CD4-positive, alpha-beta T cell treated with Interleukin-15 for 1 hour (primary cell): ENCODE measurements around the gene HS6ST1.
A peak's percentile ranks its signal among the peaks of the same experiment; 100 is the strongest.

ENCODE experiments used
- DNase-seq: peaks from one replicate; pipeline ENCODE4 v3.0.0-alpha.2; 2020

HS6ST1 gene

DNA sequence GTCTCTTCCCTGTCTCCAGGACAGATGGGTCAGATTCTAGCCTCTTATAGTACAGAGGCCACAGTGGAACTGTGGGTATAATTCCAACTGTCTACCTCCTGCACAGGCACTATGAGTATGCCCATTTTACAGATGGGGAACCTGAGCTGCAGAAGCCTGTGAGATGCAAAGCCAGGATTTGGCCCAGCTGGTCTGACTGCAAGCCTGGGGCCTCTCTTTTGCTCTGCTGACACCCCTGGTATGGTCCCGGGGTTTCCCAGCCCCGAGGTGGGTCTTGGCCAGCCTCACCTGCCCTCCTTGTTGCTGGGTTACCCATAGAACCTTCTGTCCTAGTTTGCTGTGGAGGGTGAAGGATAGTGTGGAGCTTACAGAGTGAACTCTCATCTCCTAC, 9.8 kb downstream of the HS6ST1 start:
- no peak for DNase-seq

DNA sequence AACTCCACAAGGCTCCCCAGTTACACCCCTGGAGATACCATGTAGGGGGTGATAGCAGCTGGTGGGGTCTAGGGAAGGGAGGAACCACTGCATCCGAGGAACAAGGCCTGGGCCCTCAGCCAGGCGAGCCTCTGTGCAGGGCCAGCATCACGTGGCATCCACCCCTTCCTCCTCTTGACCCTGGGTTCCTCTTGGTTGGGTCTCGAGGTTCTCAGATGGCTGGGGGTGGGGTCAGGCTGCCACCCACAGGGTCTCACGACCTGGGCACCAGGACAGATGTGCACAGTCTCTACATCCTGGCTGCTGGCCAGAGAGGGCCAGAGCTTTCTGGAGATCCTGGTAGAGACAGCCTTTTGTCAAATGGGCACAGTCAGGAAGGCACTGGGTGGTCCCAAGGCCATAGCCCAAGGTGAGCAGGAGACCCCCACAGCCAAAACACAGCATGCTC, 10.4 kb downstream of the HS6ST1 start:
- peak; percentile 13 for DNase-seq

DNA sequence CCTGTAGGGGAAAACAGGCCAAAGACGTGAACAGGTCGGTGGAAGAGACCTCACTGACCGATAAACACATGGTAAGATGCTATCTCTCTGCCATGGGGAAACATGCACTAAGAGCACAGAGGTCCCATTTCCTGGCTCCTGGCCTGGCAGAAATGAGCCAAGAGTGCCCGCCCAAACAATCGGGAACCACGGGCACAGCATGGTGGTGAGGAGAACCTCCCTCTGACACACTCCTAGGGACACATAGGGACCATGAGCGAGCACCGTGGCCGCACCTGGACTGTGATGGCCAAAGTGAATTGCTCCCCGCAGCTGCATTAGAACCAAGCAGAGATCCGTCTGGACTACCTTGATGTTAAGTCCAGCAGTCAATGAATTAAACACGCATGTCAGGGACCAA, 11.1 kb downstream of the HS6ST1 start:
- DNase-seq = peak; percentile 5

DNA sequence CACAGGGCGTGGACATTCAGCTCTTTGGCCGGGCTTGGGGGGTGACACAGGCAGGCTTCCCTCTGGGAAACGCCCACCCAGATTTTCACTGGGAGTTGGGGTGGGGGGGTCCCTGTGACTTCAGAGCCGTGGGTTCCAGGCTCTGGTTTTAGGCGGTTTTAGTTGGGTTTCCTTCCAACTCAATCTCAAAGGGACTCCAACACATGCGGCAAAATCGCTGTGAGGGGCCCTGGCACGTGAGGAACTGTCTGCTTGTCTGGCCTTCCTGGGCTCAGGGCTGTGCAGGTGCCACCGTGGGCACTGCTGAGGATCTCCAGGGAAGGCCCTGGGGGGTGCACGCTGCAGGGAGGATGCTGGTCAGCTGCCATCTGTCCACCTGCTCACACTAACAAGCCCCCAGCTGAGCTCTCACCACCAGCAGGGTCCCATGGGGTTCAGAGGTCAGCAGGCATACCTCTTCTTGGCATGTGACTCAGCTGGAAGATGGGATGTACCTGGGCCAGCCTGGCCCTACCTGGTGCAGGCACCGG, 11.7 kb downstream of the HS6ST1 start:
- DNase-seq = no peak

DNA sequence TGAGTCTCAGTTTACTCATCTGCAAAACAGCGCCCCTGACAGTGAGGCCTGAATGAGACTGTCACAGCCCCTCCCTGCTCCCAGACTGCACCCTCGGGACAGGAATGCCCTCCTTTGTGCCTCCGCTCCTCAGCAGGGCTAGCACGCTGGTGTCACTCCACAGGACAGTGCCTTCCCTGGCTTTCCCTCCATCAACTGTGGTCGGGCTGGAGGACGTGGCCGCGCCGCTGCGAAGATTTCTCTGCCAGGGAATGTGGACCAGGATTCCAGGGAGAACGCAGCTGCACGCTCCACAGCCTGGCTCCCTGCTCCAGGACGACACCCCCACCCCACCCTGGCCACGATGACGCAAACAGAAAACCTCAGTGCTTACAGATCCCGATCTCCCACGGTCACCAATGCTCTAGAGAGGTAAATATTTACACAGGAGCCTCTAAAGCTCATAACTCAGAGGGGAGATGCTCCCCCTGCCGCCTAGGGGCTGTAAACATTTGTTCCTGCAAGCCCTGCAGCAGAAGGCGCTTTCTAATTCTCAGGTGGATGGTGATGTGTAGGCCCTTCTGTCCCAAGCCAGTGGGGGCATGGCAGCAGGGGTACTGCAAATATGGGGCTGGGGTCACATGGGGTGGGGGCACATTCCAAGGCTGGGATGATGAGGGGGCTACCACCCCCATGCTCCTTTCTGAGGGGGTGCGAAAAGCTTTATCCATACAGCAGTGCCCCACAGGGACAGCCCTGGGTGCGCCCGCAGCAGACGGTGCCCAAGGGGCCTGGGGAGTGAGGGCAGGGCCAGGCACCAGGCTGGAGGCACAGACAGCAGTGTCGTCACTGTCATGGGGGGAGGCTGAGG, 12.4 kb downstream of the HS6ST1 start:
- no peak for DNase-seq

DNA sequence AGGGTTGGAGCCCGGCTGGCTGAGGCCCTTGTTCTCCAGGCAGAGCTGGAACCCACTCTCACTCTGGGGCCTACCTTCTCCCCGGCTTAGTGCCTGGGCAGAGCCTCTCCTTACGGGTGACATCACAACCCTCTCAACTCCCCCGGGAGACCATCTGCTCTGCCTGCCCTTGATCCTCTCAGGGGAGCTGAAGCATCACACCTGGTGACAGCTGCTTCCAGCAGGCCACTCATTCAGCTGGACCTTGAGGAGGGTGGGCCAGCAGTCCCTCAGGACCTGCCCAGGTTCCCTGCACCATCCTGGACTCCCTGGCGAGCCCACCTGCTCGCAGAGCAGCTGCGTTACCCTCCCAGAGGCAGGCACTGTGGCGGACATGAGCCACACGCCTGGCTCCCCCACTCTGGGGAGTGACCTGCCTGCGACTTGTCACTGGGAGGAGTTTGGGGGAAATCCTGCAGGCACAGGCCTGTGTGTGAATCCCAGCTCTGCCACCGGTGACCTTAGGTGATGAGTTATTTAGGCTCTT, 13.1 kb downstream of the HS6ST1 start:
- DNase-seq = no peak

DNA sequence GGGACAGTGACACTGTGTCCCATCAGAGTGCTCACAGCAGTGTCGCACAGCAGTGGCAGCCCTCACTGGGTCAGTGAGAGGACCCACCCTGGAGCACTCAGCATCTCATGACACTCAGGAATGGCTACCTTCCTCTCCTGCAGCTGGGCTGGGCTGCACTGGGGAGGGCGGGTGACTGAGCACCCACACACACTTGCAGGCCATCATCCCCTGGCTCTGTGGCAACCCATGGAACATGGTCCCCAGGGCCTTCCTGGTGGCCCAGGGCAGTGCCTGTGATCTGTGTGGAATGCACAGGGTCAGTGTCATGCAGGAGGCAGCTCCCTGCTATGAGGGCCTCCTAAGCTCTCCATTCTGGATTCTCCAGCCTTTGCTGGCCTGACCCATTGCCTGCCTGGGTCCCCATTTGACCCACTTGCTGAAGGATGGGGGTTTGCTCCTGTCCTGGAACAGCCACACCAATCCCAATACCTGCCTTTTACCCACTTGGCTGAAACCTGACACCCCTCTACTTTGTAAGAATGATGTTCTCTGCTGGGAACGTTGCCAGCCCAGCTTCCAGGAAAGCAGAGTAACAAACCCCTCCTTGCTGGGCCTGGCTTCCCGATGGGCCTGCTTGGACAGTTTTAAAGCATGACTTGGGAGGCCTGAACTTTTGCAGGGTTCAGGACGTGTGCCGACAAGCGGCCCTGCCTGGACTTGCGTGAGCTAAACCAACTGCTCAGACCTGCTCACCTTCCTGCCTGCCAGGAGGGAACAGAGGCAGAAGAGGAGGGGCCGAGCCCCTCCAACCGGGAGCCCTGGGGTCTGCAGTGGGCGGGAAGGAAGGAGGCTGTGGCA, 13.7 kb downstream of the HS6ST1 start:
- DNase-seq = no peak

DNA sequence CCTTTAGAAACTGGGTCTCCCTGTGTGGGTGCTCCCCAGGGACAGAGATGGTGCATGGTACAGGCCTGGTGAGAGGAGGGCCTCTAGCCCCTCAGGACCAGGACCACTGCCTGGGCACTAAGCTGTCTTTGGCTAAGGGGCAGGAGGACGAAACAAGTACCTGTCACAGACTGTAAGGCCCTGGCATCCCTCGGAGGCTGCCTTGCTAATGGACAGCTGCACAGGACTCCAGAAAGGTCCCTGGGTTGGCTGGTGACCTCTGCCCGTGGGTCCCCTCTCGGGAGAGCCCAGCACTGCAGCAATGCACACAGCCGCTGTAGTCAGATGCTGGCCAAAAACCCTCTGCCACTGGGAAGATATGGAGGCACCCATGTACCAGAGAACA, 14.3 kb downstream of the HS6ST1 start:
- no peak for DNase-seq

DNA sequence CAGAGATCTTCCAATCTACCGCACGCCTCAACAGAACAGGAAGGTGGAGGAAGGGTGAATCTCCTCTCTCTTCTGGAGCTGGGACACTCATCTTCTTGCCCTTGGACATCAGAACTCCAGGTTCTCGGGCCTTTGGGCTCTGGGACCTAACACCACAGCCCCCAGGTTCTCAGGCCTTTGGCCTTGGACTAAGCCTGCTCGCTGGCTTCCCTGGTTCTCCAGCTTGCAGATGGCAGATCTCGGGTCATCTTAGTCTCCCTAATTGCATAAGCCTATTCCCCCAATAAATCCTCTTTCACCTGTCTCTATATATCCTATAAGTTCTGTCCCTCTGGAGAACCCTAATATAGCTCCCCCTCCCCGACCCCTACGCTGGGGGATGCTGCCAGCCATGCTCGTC, 14.8 kb downstream of the HS6ST1 start:
- no peak for DNase-seq

DNA sequence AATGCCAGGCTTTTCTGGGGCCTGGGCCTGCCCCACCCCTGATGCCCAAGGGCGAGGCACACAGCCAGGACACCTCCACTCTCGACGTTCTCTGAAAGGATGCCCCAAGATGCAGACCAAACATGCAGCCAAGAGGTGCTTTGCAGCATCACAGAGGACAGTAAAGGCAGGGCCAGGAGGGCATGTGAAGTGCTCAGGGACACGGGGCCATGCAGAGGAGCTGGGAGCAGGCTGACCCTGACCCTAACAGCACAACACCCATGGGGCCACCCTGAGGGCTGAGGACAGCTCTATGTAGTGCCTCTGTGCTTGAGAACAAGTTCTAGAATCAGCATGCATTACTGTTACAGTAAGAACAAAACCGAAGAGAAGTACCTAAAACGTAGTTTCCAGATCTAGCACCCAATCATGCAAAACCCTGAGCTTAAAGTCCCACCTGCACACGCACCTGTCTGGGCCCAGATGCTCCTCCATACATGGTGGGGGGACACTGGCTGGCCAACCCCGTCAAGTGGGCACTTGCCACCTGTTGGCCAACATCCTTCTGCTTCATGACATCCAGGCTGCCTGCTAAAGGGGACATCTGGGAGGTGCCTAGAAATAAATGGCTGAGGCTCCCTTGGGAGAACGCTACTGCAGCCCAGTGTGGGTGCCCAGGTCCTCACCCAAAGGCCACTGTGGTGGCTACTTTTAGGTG, 15.4 kb downstream of the HS6ST1 start:
- DNase-seq = no peak

DNA sequence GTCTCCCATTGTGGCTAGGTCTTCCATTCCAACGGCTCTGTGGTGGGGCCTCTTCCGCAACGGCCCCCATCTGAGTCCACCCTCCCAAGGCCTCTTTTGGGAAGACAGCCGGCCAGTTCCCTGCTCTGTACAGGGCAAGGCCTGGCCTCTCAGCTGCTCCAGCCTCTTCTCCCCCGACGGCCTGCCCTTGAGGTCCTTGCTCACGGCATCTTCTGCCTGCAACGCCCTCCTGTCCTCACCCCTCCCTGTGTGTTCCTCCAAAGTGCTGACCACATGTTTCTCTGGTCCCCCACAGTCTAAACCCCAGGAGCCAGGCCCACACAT, 16.0 kb downstream of the HS6ST1 start:
- DNase-seq = no peak

DNA sequence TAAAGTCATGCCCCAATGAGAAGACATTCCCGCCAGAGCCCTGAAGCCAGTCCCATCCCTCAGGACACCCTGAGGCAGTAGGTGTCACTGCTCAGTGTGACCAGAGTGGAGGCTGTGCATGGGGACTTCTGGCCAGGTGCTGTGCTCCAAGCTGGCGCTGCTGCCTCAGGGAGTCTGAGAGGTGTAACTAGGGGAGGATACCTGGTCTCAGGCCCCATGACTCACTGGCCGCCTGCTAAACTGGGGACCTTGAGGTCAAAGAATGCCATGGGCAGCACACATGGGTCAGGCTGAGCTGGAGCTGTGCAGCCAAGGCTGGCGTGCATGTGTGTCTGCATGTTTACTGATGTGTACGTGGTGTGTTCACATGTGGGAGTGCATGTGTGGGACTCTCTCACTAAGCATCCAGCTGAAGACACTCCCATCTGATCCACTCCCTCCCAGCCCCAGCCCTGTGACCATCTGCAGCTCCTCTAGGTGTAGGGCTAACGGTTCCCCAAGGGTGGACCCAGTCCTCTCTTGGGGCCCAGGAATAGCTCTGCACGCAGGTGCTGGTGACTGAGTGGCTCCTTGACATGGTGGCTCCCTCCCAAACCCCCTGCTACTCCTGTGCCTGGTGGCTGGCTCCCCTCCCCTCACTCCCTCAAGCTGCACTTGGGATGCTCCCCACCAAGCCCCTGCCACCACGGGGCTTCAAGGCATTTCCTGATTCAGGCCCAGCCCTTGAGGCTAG, 16.5 kb downstream of the HS6ST1 start:
- no peak for DNase-seq

DNA sequence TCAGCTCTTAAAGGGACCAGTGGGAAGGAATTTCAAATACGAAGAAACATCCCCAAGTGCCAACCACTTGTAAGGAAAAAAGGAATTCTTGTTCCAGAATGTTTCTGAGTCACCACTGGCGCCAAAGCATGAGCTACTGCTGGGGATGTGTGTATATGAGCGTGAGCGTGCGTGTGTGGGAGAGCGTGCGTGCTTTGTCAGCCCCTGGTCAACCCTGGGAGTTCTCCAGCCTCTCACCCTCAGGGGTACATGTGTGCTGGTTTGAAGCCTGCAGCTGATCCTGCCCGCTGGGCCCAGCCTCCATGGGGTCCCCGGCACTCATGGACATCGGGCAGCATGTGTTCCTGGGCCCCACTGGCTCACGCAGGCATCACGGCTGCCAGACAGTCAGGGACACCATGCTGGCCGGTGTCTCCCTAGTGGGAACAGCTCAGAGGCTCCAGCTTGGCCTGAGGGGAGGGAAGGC, 17.1 kb downstream of the HS6ST1 start:
- no peak for DNase-seq

DNA sequence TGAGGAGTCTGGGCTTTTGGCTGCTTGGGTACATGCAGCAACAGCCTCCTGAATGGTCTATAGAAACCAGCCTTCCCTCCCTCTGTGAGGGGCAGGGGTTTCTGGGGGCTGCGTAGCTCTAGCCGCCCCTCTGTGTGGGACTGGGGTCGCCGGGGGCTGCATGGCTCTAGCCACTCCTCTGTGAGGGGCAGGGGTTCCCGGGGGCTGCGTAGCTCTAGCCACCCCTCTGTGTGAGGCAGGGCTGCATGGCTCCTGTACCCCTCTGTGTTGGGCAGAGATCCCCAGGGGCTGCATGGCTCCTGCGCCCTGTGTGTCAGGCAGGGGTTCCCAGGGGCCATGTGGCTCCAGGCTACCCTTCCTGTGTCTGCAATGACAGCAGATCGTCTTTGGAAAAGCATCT, 17.6 kb downstream of the HS6ST1 start:
- no peak for DNase-seq

DNA sequence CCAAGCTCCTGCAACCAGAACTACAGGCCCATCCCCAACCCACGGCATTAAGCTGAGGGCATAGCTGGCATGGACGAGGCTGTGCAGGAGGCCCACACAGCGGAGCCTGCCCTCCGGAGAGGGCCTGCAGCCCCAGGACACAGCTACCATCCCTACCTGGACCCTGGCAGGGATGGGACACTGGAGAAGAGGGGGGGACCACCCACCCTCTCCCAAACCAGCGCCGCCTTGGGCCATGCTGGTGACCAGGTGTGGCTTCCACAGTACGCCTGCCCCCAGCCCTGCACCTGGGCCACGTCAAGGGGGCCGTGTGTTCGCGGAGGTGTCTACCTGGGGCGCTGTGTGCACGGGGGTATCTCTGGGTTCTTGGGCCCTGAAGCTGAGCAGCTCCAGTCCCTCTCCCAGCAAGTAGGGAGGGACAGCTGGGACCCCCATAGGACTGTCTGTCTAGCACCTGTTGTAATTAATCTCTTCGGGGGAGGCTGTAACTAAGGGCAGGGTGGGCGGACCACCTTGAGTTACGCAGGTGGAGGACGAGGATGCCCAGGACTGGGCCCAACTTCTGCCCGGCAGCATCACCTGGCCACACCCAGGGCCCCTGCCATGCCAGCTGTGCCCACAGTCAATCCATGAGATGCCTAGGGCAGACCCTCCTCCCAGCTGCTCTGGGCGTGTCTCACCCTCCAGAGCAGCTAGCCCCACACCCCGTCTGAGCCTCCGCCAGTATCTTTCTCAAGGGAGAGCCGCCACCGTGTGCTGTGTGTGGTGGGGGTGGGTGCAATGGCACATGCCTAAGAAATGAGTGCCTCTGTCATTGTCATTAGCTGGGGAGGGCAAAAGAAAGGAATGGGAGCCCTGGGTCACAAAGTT, 18.3 kb downstream of the HS6ST1 start:
- DNase-seq = no peak

DNA sequence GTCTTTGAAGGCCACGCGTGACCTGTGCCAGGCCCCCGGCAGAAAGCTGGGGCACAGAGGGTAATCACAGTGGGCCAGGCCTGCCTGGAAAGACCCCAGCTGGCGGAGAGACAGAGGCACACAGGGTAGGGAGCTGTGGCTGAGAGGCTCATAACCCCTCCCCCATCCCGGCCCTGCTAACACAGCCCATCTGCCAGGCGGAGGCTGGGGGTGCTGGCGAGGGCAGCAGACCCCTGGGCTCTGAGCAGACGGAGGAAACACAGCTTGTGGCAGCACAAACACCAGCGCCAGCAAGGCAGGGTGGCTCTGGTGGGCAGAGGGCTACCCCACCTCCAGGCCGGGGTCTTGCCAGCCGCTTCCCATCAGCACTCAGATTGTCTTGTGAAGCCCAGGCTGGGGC, 19.0 kb downstream of the HS6ST1 start:
- DNase-seq = no peak

DNA sequence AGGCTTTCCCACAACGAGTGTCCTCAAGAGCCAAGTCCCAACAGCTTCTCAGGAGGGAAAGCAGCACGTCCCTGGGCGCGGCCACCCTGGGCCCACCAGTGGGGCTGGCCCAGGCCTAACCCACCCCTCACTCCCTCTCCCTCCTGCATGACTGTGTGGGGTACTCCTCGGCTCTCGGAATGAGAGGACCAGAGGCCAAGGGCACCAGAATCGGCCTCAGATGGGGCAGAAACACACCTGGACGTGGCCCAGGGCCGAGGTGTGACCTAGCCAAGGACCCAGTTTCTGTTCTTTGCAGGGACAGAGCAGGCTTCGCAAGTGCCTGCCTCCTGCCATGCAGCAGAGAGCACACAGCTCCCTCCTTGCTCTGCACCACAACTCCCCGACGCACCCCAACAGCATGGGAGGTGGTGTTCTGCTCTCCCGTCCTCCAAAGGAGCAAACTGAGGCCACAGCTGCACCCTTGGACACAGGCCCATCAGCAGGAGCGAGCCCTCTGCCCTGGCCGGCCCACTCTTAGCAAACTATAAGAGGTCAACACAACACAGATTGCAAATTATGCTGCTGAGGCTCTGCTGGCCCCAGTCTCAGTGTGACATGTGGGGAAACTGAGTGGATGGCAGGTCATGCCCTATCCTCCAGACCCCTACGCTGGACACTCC, 19.7 kb downstream of the HS6ST1 start:
- no peak for DNase-seq

DNA sequence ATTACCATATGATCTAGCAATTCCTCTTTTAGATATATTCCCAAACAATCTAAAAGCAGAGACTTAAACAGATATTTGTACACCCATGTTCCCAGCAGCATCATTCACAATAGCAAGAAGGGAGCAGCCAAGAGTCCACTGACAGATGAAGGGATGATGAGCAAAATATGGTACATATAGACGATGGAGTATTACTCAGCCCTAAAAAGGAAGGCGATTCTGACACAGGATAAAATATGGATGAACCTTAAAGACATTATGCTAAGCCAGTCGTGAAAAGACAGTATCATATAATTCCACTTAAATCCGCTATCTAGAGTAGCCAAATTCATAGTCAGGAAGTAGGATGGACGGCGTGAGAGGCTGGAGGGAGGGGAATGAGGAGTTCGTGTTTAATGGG, 20.4 kb downstream of the HS6ST1 start:
- DNase-seq = no peak

DNA sequence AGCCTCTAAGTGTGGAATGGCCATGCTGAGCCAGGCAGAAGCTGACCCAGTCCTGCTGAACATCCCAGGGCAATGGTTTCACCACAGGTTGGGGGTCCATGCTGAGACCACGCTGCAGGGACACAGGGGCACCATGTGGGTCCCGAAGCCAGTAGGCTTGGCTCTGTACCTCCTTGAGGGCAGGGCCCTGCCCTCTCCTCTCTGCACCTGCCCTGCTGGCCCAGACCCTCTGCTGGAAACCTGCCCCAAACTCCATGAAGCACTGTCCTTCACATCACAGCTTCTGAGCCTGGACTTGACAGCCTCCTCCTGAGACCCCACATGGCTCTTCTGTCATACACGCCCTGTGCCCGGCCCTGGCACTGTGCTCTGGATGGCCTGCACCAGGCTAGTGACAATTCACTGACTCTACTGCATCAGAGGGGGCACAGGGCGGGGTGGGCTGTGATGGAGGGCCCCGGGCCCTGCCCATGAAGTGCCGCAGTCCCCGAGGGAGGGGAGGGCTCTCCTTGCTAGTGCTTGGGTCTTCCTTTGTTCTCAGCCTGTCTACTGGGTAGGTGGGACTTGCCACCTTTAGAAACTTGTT, 24.7 kb downstream of the HS6ST1 start:
- no peak for DNase-seq

DNA sequence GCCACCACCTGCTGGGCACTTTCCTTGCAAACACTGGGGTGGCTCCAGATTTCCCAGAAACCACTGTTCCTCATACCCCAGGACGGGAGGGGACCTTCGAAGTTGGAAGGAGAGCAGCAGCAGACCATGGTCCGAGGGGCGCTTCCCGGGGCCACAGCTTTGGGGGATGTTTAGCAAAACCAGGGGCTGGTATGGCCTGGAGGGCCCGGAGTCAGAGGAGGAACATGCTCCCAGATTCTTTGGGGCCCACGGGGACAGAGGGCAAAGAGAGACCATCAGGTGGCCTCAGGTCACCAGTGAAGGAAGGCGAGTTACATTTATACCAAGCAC, 25.3 kb downstream of the HS6ST1 start:
- no peak for DNase-seq
